22Rv1 (cell line): ENCODE measurements around the gene KLB.

Experiments
- H3K27ac ChIP-seq: fragments of 450-650 bp; 2 replicates; pipeline ENCODE4 v1.5.1; 2017
- ZFX ChIP-seq: fragments of 450-650 bp; IDR thresholded peaks from 2 replicates; pipeline ENCODE4 v1.6.1; 2017; ENCODE audit warnings: antibody characterized with exemption, borderline replicate concordance
- TF ChIP-seq, protein P1 (sequence below): fragments of 450-650 bp; IDR thresholded peaks from 2 replicates; pipeline ENCODE4 v1.5.1; 2017; ENCODE audit warnings: mild to moderate bottlenecking

The KLB gene

DNA sequence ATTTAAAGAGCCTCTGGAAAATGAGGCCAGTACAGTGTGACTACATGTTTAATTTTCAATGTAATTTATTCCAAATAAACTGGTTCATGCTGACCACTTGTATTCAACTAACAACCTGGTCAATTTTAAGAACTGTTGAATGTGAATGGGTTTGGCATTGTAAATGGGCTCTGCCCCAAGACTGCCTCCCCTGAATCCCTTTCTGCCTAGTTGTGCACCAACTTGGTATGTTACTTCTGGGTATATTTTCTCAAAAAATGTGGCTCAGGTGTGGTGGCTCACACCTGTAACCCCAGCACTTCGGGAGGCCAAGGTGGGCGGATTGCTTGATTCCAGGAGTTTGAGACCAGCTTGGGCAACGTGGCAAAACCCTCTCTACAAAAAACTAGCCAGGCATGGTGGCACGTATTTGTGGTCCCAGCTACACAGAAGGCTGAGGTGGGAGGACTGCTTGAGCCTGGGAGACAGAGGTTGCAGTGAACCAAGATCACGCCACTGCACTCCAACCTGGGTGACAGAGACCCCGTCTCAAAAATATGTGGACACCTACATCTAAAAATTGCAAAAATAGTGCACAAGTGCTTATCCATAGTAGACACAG, 44.8 kb downstream of the KLB start:
- peak overlapping the region; percentile 91 for H3K27ac ChIP-seq
- TF ChIP-seq, protein P1, sequence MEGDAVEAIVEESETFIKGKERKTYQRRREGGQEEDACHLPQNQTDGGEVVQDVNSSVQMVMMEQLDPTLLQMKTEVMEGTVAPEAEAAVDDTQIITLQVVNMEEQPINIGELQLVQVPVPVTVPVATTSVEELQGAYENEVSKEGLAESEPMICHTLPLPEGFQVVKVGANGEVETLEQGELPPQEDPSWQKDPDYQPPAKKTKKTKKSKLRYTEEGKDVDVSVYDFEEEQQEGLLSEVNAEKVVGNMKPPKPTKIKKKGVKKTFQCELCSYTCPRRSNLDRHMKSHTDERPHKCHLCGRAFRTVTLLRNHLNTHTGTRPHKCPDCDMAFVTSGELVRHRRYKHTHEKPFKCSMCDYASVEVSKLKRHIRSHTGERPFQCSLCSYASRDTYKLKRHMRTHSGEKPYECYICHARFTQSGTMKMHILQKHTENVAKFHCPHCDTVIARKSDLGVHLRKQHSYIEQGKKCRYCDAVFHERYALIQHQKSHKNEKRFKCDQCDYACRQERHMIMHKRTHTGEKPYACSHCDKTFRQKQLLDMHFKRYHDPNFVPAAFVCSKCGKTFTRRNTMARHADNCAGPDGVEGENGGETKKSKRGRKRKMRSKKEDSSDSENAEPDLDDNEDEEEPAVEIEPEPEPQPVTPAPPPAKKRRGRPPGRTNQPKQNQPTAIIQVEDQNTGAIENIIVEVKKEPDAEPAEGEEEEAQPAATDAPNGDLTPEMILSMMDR = no peak
- no peak for TF ChIP-seq ZFX

GRCh38 chr4:39452153-39452859, 45.6 kb downstream of the KLB start:
- TF ChIP-seq, protein P1 = no peak
- TF ChIP-seq ZFX = no peak

GRCh38 chr4:39452860-39453587, 46.3 kb downstream of the KLB start:
- H3K27ac ChIP-seq = peak overlapping the region; percentile 23; the same call in 1 of the 2 replicates
- TF ChIP-seq, protein P1 = no peak
- no peak for TF ChIP-seq ZFX

More at GRCh38 chr4:39452153-39452859, 45.6 kb downstream of the KLB start:
- peak overlapping the region; percentile 91 for H3K27ac ChIP-seq

GRCh38 chr4:39453738-39454137, 47.0 kb downstream of the KLB start:
- TF ChIP-seq, protein P1 = no peak
- no peak for TF ChIP-seq ZFX
- peak overlapping the region; percentile 23; the same call in 1 of the 2 replicates for H3K27ac ChIP-seq

GRCh38 chr4:39455486-39455885, 48.8 kb downstream of the KLB start:
- TF ChIP-seq, protein P1 = no peak
- TF ChIP-seq ZFX = no peak
- H3K27ac ChIP-seq = no peak overlapping the region

DNA sequence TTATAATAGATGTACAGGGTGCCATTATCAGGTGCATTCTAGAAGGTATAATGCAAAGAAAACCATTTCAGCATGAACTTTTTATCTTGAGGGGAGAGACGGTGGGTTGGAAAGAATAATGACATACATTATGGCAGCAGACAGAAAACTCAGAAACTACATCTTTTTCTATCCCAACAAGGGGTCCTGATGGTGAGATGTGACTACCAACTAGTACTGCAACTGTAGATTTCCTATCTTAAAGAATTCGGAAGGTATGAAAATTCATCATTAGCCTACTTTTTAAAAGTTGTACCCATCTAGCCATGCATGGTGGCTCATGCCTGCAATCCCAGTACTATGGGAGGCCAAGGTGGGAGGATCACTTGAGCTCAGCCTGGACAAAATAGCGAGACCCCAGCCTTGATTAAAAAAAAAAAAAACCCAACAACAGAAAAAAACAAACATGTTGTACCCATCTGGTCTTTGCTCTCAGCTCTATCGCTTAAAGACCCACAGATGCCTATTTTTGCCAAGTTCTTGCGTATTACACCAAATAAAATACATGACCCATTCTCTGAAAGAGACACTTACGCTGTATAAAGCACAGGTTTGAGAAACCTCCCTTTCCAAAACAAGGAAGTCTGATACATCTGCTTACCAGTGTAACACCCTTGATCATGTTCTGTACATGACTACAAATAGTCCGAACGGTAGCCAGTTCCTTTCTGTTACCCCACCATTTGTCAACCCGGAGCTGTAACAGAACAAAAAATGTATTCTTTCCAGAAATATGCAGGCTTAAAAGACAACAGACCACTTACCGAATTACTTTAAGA, 50.4 kb downstream of the KLB start:
- peak overlapping the region; percentile 96 for H3K27ac ChIP-seq
- TF ChIP-seq, protein P1 = no peak
- no peak for TF ChIP-seq ZFX

- H3K27ac ChIP-seq = peak overlapping the region; percentile 96
These were observed 51.4 kb downstream of the KLB start for GRCh38 chr4:39458161-39458504.
